Measurements from ENCODE around the gene MUC2.

DNA sequence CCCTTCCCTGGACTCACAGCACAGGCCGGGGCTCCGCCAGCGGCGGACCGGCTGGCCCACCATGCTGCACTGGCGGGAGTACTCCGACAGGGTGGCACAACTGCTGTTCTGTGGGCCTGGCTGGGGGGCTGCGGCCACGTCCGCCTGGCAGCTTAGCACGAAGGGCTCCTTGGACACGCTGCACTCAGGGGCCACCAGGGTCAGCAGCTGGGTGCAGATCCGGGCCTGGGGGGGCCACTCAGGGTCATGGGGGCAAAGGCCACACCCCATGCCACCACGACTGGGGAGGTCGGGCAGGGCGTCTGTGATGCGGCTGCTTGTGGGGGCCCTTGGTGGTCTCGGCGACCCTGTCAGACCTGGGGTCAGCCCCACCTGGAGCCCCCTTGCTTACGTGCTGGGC lies 44.1 kb upstream of the MUC2 start:
- no peak for TF ChIP-seq ERF (CRISPR knock-in tag; IDR thresholded peaks at IDR 0.05)
- TF ChIP-seq RBBP5 (IDR thresholded peaks at IDR 0.05; ENCODE audit: borderline replicate concordance, insufficient read depth, low read length, poor library complexity, severe bottlenecking) = no peak
- TF ChIP-seq ZNF280B (CRISPR knock-in tag; IDR thresholded peaks at IDR 0.05) = no peak
- no peak for TF ChIP-seq ARNT (IDR thresholded peaks at IDR 0.05)
- TF ChIP-seq MAX (CRISPR knock-in tag; IDR thresholded peaks at IDR 0.05) = no peak
- no peak for TF ChIP-seq ELK1 (CRISPR knock-in tag; IDR thresholded peaks at IDR 0.05)
- no peak for TF ChIP-seq KHSRP (IDR thresholded peaks at IDR 0.05)
- TF ChIP-seq BDP1 (IDR thresholded peaks at IDR 0.05; ENCODE audit: insufficient read depth, insufficient read length) = no peak
- TF ChIP-seq, protein P1, sequence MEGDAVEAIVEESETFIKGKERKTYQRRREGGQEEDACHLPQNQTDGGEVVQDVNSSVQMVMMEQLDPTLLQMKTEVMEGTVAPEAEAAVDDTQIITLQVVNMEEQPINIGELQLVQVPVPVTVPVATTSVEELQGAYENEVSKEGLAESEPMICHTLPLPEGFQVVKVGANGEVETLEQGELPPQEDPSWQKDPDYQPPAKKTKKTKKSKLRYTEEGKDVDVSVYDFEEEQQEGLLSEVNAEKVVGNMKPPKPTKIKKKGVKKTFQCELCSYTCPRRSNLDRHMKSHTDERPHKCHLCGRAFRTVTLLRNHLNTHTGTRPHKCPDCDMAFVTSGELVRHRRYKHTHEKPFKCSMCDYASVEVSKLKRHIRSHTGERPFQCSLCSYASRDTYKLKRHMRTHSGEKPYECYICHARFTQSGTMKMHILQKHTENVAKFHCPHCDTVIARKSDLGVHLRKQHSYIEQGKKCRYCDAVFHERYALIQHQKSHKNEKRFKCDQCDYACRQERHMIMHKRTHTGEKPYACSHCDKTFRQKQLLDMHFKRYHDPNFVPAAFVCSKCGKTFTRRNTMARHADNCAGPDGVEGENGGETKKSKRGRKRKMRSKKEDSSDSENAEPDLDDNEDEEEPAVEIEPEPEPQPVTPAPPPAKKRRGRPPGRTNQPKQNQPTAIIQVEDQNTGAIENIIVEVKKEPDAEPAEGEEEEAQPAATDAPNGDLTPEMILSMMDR (IDR thresholded peaks at IDR 0.05 in 2 of 3, conservative IDR thresholded peaks at IDR 0.05 in 1 of 3; ENCODE audit: insufficient read depth in 2 of 3, low read depth in 1 of 3, low read length in 3 of 3) = no peak
- no peak for TF ChIP-seq ZZZ3 (IDR thresholded peaks at IDR 0.05)
- no peak for TF ChIP-seq ETV6 (IDR thresholded peaks at IDR 0.05; ENCODE audit: borderline replicate concordance in 1 of 2, low read depth in 2 of 2, low read length in 1 of 2)
- no peak for TF ChIP-seq ETV6 (CRISPR knock-in tag; IDR thresholded peaks at IDR 0.05; ENCODE audit: borderline replicate concordance)
- no peak for TF ChIP-seq ZNF217 (CRISPR knock-in tag; IDR thresholded peaks at IDR 0.05)
- TF ChIP-seq, protein P2, sequence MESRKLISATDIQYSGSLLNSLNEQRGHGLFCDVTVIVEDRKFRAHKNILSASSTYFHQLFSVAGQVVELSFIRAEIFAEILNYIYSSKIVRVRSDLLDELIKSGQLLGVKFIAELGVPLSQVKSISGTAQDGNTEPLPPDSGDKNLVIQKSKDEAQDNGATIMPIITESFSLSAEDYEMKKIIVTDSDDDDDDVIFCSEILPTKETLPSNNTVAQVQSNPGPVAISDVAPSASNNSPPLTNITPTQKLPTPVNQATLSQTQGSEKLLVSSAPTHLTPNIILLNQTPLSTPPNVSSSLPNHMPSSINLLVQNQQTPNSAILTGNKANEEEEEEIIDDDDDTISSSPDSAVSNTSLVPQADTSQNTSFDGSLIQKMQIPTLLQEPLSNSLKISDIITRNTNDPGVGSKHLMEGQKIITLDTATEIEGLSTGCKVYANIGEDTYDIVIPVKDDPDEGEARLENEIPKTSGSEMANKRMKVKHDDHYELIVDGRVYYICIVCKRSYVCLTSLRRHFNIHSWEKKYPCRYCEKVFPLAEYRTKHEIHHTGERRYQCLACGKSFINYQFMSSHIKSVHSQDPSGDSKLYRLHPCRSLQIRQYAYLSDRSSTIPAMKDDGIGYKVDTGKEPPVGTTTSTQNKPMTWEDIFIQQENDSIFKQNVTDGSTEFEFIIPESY (CRISPR knock-in tag; IDR thresholded peaks at IDR 0.05) = no peak
- TF ChIP-seq NR1H2 (CRISPR knock-in tag; IDR thresholded peaks at IDR 0.05) = no peak
